IMR-90 (cell line): ENCODE results near the gene RAC2. TPM values are rescaled to one million over a fixed set of nuclear protein-coding genes. Genes with fewer than 3 reads are reported as not detected.

Experiments
- ATAC-seq: fragments of 200-7000 bp; cut with Tn5 transposase; 2 replicates; pipeline ENCODE4 v1.9.1; 2020; ENCODE audit warnings: low read depth, mild to moderate bottlenecking, moderate library complexity
- BruUV-seq: library from RNA; stranded (reverse); fragments of 400-500 nt; replicated peaks from 2 replicates; lab custom pipeline; 2021; lab: Mats Ljungman, UMichigan
- CTCF ChIA-PET: fragments of 300-600 bp; formaldehyde crosslinking; extraction: SDS; loops from one replicate; lab custom pipeline; 2021; ENCODE audit warnings: antibody characterized with exemption; lab: Yijun Ruan, JAX
- POLR2A ChIA-PET: fragments of 300-600 bp; sonication (Branson Sonifier 250); formaldehyde crosslinking; loops from one replicate; lab custom pipeline; 2022; ENCODE audit warnings: antibody characterized with exemption; ENCODE audit not compliant: unreplicated experiment; lab: Charles Lee
- DNase-seq: peaks from one replicate; pipeline ENCODE4 v3.0.0; 2013
- H2AFZ ChIP-seq: replicated peaks from 2 replicates; pipeline ENCODE3; 2013; ENCODE audit warnings: low read length, mild to moderate bottlenecking; ENCODE audit not compliant: poor library complexity
- H2AK5ac ChIP-seq: 2 replicates; pipeline ENCODE4 v1.6.1; 2013; ENCODE audit warnings: low read depth, low read length, inconsistent platforms
- H2AK9ac ChIP-seq: replicated peaks from 2 replicates; pipeline ENCODE3; 2013; ENCODE audit warnings: mild to moderate bottlenecking, low read depth, low read length, moderate library complexity; ENCODE audit not compliant: poor library complexity
- H2BK120ac ChIP-seq: 2 replicates; pipeline ENCODE4 v1.6.1; 2013; ENCODE audit warnings: low read depth, low read length, inconsistent platforms
- H2BK15ac ChIP-seq: 3 replicates; pipeline ENCODE4 v1.6.1; 2013; ENCODE audit warnings: low read depth, low read length, inconsistent platforms
- H2BK20ac ChIP-seq: 2 replicates; pipeline ENCODE4 v1.6.1; 2013; ENCODE audit warnings: low read depth, mild to moderate bottlenecking, inconsistent platforms, low read length, moderate library complexity
- H2BK5ac ChIP-seq: 2 replicates; pipeline ENCODE4 v1.6.1; 2013; ENCODE audit warnings: mild to moderate bottlenecking, low read depth, low read length, inconsistent platforms; ENCODE audit not compliant: poor library complexity, severe bottlenecking
- H3K14ac ChIP-seq: replicated peaks from 2 replicates; pipeline ENCODE4 v1.6.1; 2013; ENCODE audit warnings: low read depth, low read length, inconsistent platforms
- H3K18ac ChIP-seq: 2 replicates; pipeline ENCODE4 v1.6.1; 2013; ENCODE audit warnings: low read depth, low read length, control low read depth
- H3K23ac ChIP-seq: 2 replicates; pipeline ENCODE4 v1.6.1; 2013; ENCODE audit warnings: low read depth, low read length, inconsistent platforms
- H3K27ac ChIP-seq: 2 replicates; pipeline ENCODE4 v1.5.1; 2013; ENCODE audit warnings: mild to moderate bottlenecking, control low read depth, low read length; ENCODE audit not compliant: insufficient read depth
- H3K27me3 ChIP-seq: 2 replicates; pipeline ENCODE4 v1.6.1; 2013; ENCODE audit warnings: low read length; ENCODE audit not compliant: control insufficient read depth, insufficient read depth
- H3K36me3 ChIP-seq: 2 replicates; pipeline ENCODE4 v1.6.1; 2013; ENCODE audit warnings: low read length, mixed read lengths; ENCODE audit not compliant: control insufficient read depth, insufficient read depth
- H3K4ac ChIP-seq: 2 replicates; pipeline ENCODE4 v1.6.1; 2013; ENCODE audit warnings: low read depth, low read length, inconsistent platforms
- H3K4me1 ChIP-seq: 2 replicates; pipeline ENCODE4 v1.6.1; 2013; ENCODE audit warnings: low read length, mixed read lengths; ENCODE audit not compliant: control insufficient read depth, insufficient read depth
- H3K4me2 ChIP-seq: 2 replicates; pipeline ENCODE4 v1.6.1; 2013; ENCODE audit warnings: low read depth, mild to moderate bottlenecking, control low read depth, low read length, moderate library complexity
- H3K4me3 ChIP-seq: 2 replicates; pipeline ENCODE4 v1.5.1; 2013; ENCODE audit warnings: low read depth, mild to moderate bottlenecking, control low read depth, low read length, moderate library complexity; ENCODE audit not compliant: insufficient read depth
- H3K56ac ChIP-seq: 2 replicates; pipeline ENCODE4 v1.6.1; 2013; ENCODE audit warnings: low read length, inconsistent platforms; ENCODE audit not compliant: insufficient read depth; ENCODE audit errors: extremely low read depth
- H3K79me1 ChIP-seq, 2 experiments: 2 replicates each; pipeline ENCODE4 v1.6.1; 2013; ENCODE audit warnings: low read length in 2 of 2, inconsistent platforms in 1 of 2, low read depth in 1 of 2
- H3K9ac ChIP-seq: 2 replicates; pipeline ENCODE4 v1.6.1; 2013; ENCODE audit warnings: low read depth, low read length, control low read depth
- H3K9me1 ChIP-seq: 2 replicates; pipeline ENCODE4 v1.6.1; 2013; ENCODE audit warnings: low read length, inconsistent platforms; ENCODE audit not compliant: insufficient read depth
- H3K9me3 ChIP-seq: 2 replicates; pipeline ENCODE4 v1.6.1; 2013; ENCODE audit warnings: low read length; ENCODE audit not compliant: control insufficient read depth, insufficient read depth
- H4K20me1 ChIP-seq: 2 replicates; pipeline ENCODE4 v1.6.1; 2013; ENCODE audit warnings: low read length, inconsistent platforms; ENCODE audit not compliant: insufficient read depth
- H4K5ac ChIP-seq: 2 replicates; pipeline ENCODE4 v1.6.1; 2013; ENCODE audit warnings: mild to moderate bottlenecking, low read depth, low read length, control low read depth
- H4K8ac ChIP-seq, 2 experiments: 2 replicates each; pipeline ENCODE4 v1.6.1; 2013; ENCODE audit warnings: low read depth in 2 of 2, low read length in 2 of 2, control low read depth in 1 of 2, inconsistent platforms in 1 of 2
- H4K91ac ChIP-seq: 2 replicates; pipeline ENCODE4 v1.6.1; 2013; ENCODE audit warnings: low read depth, low read length, inconsistent platforms; ENCODE audit not compliant: insufficient read depth
- RAD21 ChIP-seq: IDR thresholded peaks from 2 replicates; pipeline ENCODE4 v1.6.1; 2012; ENCODE audit warnings: low read length, improper control_type of control experiment
- WGBS, 2 experiments: methylation state at CpG; one replicate each; pipeline versions ENCODE4 v1.1.5 to v1.1.7; 2013; ENCODE audit warnings: missing lambda C conversion rate in 2 of 2; ENCODE audit not compliant: insufficient read length in 1 of 2; ENCODE audit errors: extremely low coverage in 2 of 2; 5-methylcytosine and 5-hydroxymethylcytosine counted together
- dilution Hi-C: fragments of 300-500 bp; cut with HindIII; formaldehyde crosslinking; loops from one replicate; pipeline ENCODE4 v1.14.3; 2018; ENCODE audit warnings: low sequenced_read_pairs; ENCODE audit not compliant: unreplicated experiment
- in situ Hi-C: fragments of 300-500 bp; cut with MboI; formaldehyde crosslinking; loops from 3 replicates; pipeline ENCODE4 v1.14.3; 2019; ENCODE audit warnings: low sequenced_read_pairs, inconsistent platforms, mixed read lengths
- intact Hi-C: fragments of 100-400 bp; cut with micrococcal nuclease; formaldehyde crosslinking; loops from 2 replicates; pipeline ENCODE4 v1.10.0; 2022
- polyA plus RNA-seq, 3 experiments: library from polyadenylated mRNA; depleted of rRNA; stranded (reverse); fragments of >200 nt; gene quantifications; 2 replicates each; pipeline ENCODE4 v1.2.3, GENCODE V29; 2012; ENCODE audit warnings: low replicate concordance in 1 of 3
- total RNA-seq: library from RNA; depleted of rRNA; stranded (reverse); fragments of >200 nt; gene quantifications from 2 replicates; pipeline ENCODE4 v1.2.3, GENCODE V29; 2012

The RAC2 gene
- total and polyA plus RNA-seq, 2 of the 4 experiments (the other 2 are of a cell fraction): 10.0 to 72.3 TPM

DNA sequence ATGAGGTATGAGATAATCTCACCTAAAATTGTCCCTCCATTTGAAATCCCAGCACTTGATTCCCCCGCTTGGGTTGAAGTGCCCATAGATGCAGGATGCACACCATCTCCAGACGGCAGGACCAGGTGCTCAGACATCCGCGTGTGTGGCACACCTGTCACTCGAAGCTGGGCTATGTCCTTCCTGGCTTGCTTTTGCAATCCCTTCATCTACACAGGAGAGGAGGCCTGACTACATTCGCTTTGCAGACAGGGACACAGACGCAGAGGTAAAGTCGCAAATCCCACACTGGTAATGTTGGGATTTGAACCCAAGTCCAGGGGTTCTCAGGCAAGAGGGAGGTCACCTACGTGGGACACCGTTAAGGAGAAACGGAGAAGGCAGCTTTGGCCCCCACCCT is 31.1 kb upstream of the RAC2 start:
- Histone ChIP-seq H3K9me1 (peaks cover 17% of the 10 kb centered on the region), H3K4me3 (no peak overlapping the region), H2AK5ac (peak overlapping the region; percentile 88), H3K4me2 (no peak overlapping the region), H2AFZ (no peak overlapping the region), H3K36me3 (no peaks in the 10 kb centered on the region), H2BK15ac (peak overlapping the region; percentile 42; the same call in 1 of the 3 replicates), H3K27ac (no peak overlapping the region), H4K8ac (no peak overlapping the region), H3K79me1 (no peaks in the 10 kb centered on the region), H3K14ac (no peak overlapping the region), H3K27me3 (no peaks in the 10 kb centered on the region), H3K4ac (no peak overlapping the region), H3K23ac (no peak overlapping the region), H3K9me3 (no peaks in the 10 kb centered on the region), H3K56ac (no peak overlapping the region), H3K4me1 (peaks cover 5% of the 10 kb centered on the region), H2BK5ac (no peak overlapping the region), H4K91ac (peak overlapping the region; percentile 46; the same call in 1 of the 2 replicates), H2AK9ac (no peak overlapping the region), H4K5ac (no peak overlapping the region), H3K18ac (no peak overlapping the region), H2BK20ac (peak overlapping the region; percentile 62), H2BK120ac (peak overlapping the region; percentile 35), H3K9ac (no peak overlapping the region), H4K20me1 (no peaks in the 10 kb centered on the region)
- dilution Hi-C loops (no loop called here), intact Hi-C loops (no loop called here), in situ Hi-C loops (no loop called here)
- ATAC-seq: no peak
- no peak for DNase-seq
- BruUV-seq: no TSS peak
- ChIA-PET CTCF (no interaction called here), POLR2A (no interaction called here)
- WGBS, 2 experiments: 87% methylated on average over 6 of the region's 11 CpGs; no CpG with 5 or more reads in 1 of the 2 experiments
- TF ChIP-seq RAD21: no peak
